Spleen (tissue), 11 donors: Measurements from ENCODE around the gene AMZ2. TPM values are rescaled to one million over a fixed set of nuclear protein-coding genes. Genes with fewer than 3 reads are reported as not detected.
"Not testable (repeated sequence)": the region's sequence is repeated elsewhere in the genome, so short reads cannot be mapped to it uniquely, and the experiment has no call there.

Experiments used
- DNase-seq: peaks from one replicate; pipeline ENCODE4 v3.0.0-alpha.2; 2020
- H3K27ac ChIP-seq, 8 donors: fragments of 200-600 bp; sonication (generic) in 7 of 8; 1 replicate in 4 of 8; 2 replicates in 4 of 8; pipeline versions ENCODE4 v1.5.0 to v1.8.0; 2016 to 2021; ENCODE audit warnings: inconsistent platforms in 4 of 8, mild to moderate bottlenecking in 4 of 8, moderate library complexity in 1 of 8
- H3K27me3 ChIP-seq, 7 donors: fragments of 200-600 bp; sonication (generic) in 6 of 7; replicated peaks in 1 of 7; 1 replicate in 4 of 7; 2 replicates in 3 of 7; pipeline versions ENCODE4 v1.5.0 to v1.8.0; 2016 to 2021; ENCODE audit warnings: inconsistent platforms in 3 of 7, mild to moderate bottlenecking in 1 of 7
- H3K36me3 ChIP-seq, 6 donors: fragments of 200-600 bp; sonication (generic) in 5 of 6; 1 replicate in 4 of 6; 2 replicates in 2 of 6; pipeline versions ENCODE4 v1.5.0 to v1.8.0; 2016 to 2021; ENCODE audit warnings: inconsistent platforms in 2 of 6
- H3K4me1 ChIP-seq, 6 donors: fragments of 200-600 bp; sonication (generic) in 5 of 6; 1 replicate in 3 of 6; 2 replicates in 3 of 6; pipeline versions ENCODE4 v1.5.0 to v1.8.0; 2016 to 2021; ENCODE audit warnings: inconsistent platforms in 3 of 6
- H3K4me3 ChIP-seq, 8 donors: fragments of 200-600 bp; sonication (generic) in 7 of 8; 1 replicate in 4 of 8; 2 replicates in 4 of 8; pipeline versions ENCODE4 v1.5.0 to v1.8.0; 2016 to 2021; ENCODE audit warnings: inconsistent platforms in 4 of 8, mild to moderate bottlenecking in 4 of 8, moderate library complexity in 2 of 8
- H3K9me3 ChIP-seq, 8 donors: fragments of 200-600 bp; sonication (generic) in 7 of 8; 1 replicate in 4 of 8; 2 replicates in 4 of 8; pipeline versions ENCODE4 v1.5.0 to v1.8.0; 2016 to 2021; ENCODE audit warnings: inconsistent platforms in 4 of 8
- CTCF ChIP-seq, 11 experiments: fragments of 200-600 bp in 7 of 11; fragments of 450-650 bp in 4 of 11; sonication (generic) in 4 of 11; IDR thresholded peaks in 8 of 11; conservative IDR thresholded peaks in 3 of 11; 1 replicate in 7 of 11; 2 replicates in 4 of 11; pipeline versions ENCODE4 v1.4.0 to v1.8.0; 2016 to 2021; ENCODE audit warnings: antibody characterized with exemption in 11 of 11, inconsistent platforms in 4 of 11, mild to moderate bottlenecking in 1 of 11
- POLR2A ChIP-seq, 3 donors: fragments of 450-650 bp; IDR thresholded peaks; one replicate each; pipeline ENCODE4 v1.5.1; 2017; ENCODE audit warnings: antibody characterized with exemption in 3 of 3, mild to moderate bottlenecking in 1 of 3
- POLR2AphosphoS5 ChIP-seq, 3 donors: sonication (generic); formaldehyde crosslinking; IDR thresholded peaks; one replicate each; pipeline ENCODE4 v1.5.1; 2017; ENCODE audit warnings: antibody characterized with exemption in 3 of 3
- WGBS, 5 donors: extraction: QIAGEN DNeasy Blood & Tissue Kit in 3 of 5; methylation state at CpG; one replicate each; pipeline versions ENCODE4 v1.1.5 to v1.1.7; 2013 to 2018; 5-methylcytosine and 5-hydroxymethylcytosine counted together
- intact Hi-C: fragments of 100-400 bp; cut with DNase I; formaldehyde crosslinking; loops from one replicate; pipeline ENCODE4 v1.15.0; 2023; ENCODE audit warnings: low total_unique reads
- polyA plus RNA-seq, 3 donors: library from polyadenylated mRNA; stranded (reverse); fragments of 200-250 nt; gene quantifications; one replicate each; pipeline ENCODE4 v1.2.1, GENCODE V29; 2013
- total RNA-seq, 7 donors: library from RNA; depleted of rRNA in 3 of 7; stranded (reverse); fragments of >200 nt in 3 of 7; fragmentation: NEBNext Ultra II Directional in 4 of 7; extraction: Animal tissue kit (Norgen Biotek cat#: 25700) in 4 of 7; gene quantifications; one replicate each; pipeline versions ENCODE4 v1.1.0 to v1.2.1, GENCODE V29; 2016 to 2021
- donor health status: healthy with polysubstance abuse.
- donor health status: DM: no; HTN: no; CAD: no; lungs with moderate emphysema.
- donor health status: DM: no; HTN: no; CAD: no.
- donor health status: Bipolar disorder and iron deficiency.
- donor health status: healthy.
- donor health status: DM: no; HTN: no; CAD: no.
- donor health status: DM: yes; HTN: yes; CAD: no.

The AMZ2 gene
- total and polyA plus RNA-seq, 10 donors, result 40.4 to 75.1 (median 51.7) TPM

- Histone ChIP-seq H3K4me1 (peaks cover 0 to 45% (median 4%) of the 10 kb centered on the region in 6 donors), H3K27me3 (no peaks in the 10 kb centered on the region), H3K4me3 (no peak overlapping the region), H3K9me3 (no peaks in the 10 kb centered on the region), H3K27ac (no peak overlapping the region), H3K36me3 (peaks cover 0 to 22% (median 2%) of the 10 kb centered on the region in 6 donors)
- 92 to 94% (median 93%) methylated on average over 4 of the region's 4 CpGs for WGBS, 5 donors
- intact Hi-C loops, result no loop called here
- TF ChIP-seq CTCF (IDR thresholded peaks at IDR 0.05 in 8 of 11, conservative IDR thresholded peaks at IDR 0.05 in 3 of 11), result no peak
- no peak for TF ChIP-seq POLR2AphosphoS5 (IDR thresholded peaks at IDR 0.05)
- no peak for TF ChIP-seq POLR2A (IDR thresholded peaks at IDR 0.05)
- DNase-seq, result no peak
These were observed 26.1 kb upstream of the AMZ2 start for GRCh38 chr17:68221786-68222185.

- Histone ChIP-seq H3K9me3 (no peaks in the 10 kb centered on the region), H3K36me3 (peaks cover 0 to 22% (median 2%) of the 10 kb centered on the region in 6 donors), H3K4me3 (no peak overlapping the region), H3K4me1 (peaks cover 0 to 44% (median 4%) of the 10 kb centered on the region in 6 donors), H3K27me3 (no peaks in the 10 kb centered on the region), H3K27ac (no peak overlapping the region)
- WGBS, 5 donors, result 82 to 95% (median 90%) methylated on average over 8 of the region's 8 CpGs
- DNase-seq, result no peak
- TF ChIP-seq POLR2A (IDR thresholded peaks at IDR 0.05) (no peak), CTCF (IDR thresholded peaks at IDR 0.05 in 8 of 11, conservative IDR thresholded peaks at IDR 0.05 in 3 of 11) (no peak), POLR2AphosphoS5 (IDR thresholded peaks at IDR 0.05) (no peak)
- intact Hi-C loops, result no loop called here
These were observed 25.2 kb upstream of the AMZ2 start for GRCh38 chr17:68222606-68223005.

- H3K27me3 ChIP-seq, H3K4me3 ChIP-seq, DNase-seq, intact Hi-C loops, H3K9me3 ChIP-seq, H3K36me3 ChIP-seq: not testable (repeated sequence)
- TF ChIP-seq POLR2AphosphoS5 (IDR thresholded peaks at IDR 0.05), result peak in 1 of 3 donors; percentile 19
- H3K27ac ChIP-seq, result peak overlapping the region in 6 of 8 donors; percentile 9 to 69 (median 44)
- WGBS, 5 donors, result 54 to 66% (median 62%) methylated on average over 3 to 4 of the region's 4 CpGs
- peaks cover 0 to 60% (median 9%) of the 10 kb centered on the region in 6 donors for H3K4me1 ChIP-seq
These were observed 22.8 kb upstream of the AMZ2 start for GRCh38 chr17:68225055-68225454.

- H3K4me1 ChIP-seq, result peaks cover 0 to 45% (median 9%) of the 10 kb centered on the region in 6 donors
- DNase-seq, H3K4me3 ChIP-seq, H3K27me3 ChIP-seq, intact Hi-C loops, H3K9me3 ChIP-seq, H3K36me3 ChIP-seq: not testable (repeated sequence)
- 69 to 81% (median 78%) methylated on average over 7 to 9 of the region's 9 CpGs for WGBS, 5 donors
- peak overlapping the region in 2 of 8 donors; percentile 3 to 44 for H3K27ac ChIP-seq
These were observed 19.7 kb upstream of the AMZ2 start for GRCh38 chr17:68228039-68228680.

GRCh38 chr17:68228817-68229570 is 18.8 kb upstream of the AMZ2 start:
- DNase-seq, result no peak

More at GRCh38 chr17:68228817-68229570, 18.8 kb upstream of the AMZ2 start:
- intact Hi-C loops, result no loop called here
- 69 to 79% (median 74%) methylated on average over 17 of the region's 17 CpGs for whole genome bisulfite sequencing, 5 donors
- Histone ChIP-seq H3K9me3 (no peaks in the 10 kb centered on the region), H3K27me3 (no peaks in the 10 kb centered on the region), H3K4me1 (peaks cover 0 to 48% (median 9%) of the 10 kb centered on the region in 6 donors), H3K4me3 (no peak overlapping the region), H3K27ac (peak overlapping the region in 5 of 8 donors; percentile 3 to 44 (median 9)), H3K36me3 (peaks cover 0 to 8% (median 0%) of the 10 kb centered on the region in 6 donors)
- TF ChIP-seq CTCF (IDR thresholded peaks at IDR 0.05 in 8 of 11, conservative IDR thresholded peaks at IDR 0.05 in 3 of 11) (no peak), POLR2AphosphoS5 (IDR thresholded peaks at IDR 0.05) (peak in 1 of 3 donors; percentile 31)
